MCF 10A (cell line): ENCODE results near the gene PIK3CB. TPM values are rescaled to one million over a fixed set of nuclear protein-coding genes. Genes with fewer than 3 reads are reported as not detected.

Source experiments
- BruUV-seq: library from RNA; stranded (reverse); fragments of 400-500 nt; replicated peaks from 2 replicates; lab custom pipeline; 2021; lab: Mats Ljungman, UMichigan
- CTCF ChIA-PET: fragments of 300-600 bp; sonication (Branson Sonifier 250); formaldehyde crosslinking; extraction: SDS; loops from one replicate; lab custom pipeline; 2021; ENCODE audit warnings: antibody characterized with exemption, inconsistent platforms; lab: Yijun Ruan, JAX
- POLR2A ChIA-PET: fragments of 300-600, 350-650 bp; sonication (Branson Sonifier 250); formaldehyde crosslinking; extraction: SDS; loops from one replicate; lab custom pipeline; 2020; ENCODE audit warnings: antibody characterized with exemption, inconsistent platforms; lab: Yijun Ruan, JAX
- DNase-seq: peaks from one replicate; pipeline ENCODE4 v3.0.0-alpha.2; 2018; ENCODE audit not compliant: unreplicated experiment
- H3K27ac Mint-ChIP-seq: one replicate; pipeline ENCODE4 v1.8.0; 2022; ENCODE audit warnings: mild to moderate bottlenecking, low read depth, mixed read lengths; ENCODE audit not compliant: unreplicated experiment
- H3K27me3 Mint-ChIP-seq: one replicate; pipeline ENCODE4 v1.8.0; 2022; ENCODE audit warnings: mixed read lengths; ENCODE audit not compliant: insufficient read depth, unreplicated experiment
- H3K36me3 Mint-ChIP-seq: one replicate; pipeline ENCODE4 v1.8.0; 2022; ENCODE audit warnings: mild to moderate bottlenecking, moderate library complexity, mixed read lengths; ENCODE audit not compliant: insufficient read depth, unreplicated experiment
- H3K4me1 Mint-ChIP-seq: one replicate; pipeline ENCODE4 v1.8.0; 2022; ENCODE audit warnings: mixed read lengths; ENCODE audit not compliant: insufficient read depth, unreplicated experiment
- H3K4me3 Mint-ChIP-seq: one replicate; pipeline ENCODE4 v1.8.0; 2022; ENCODE audit warnings: mild to moderate bottlenecking, moderate library complexity, mixed read lengths; ENCODE audit not compliant: unreplicated experiment
- H3K9me3 Mint-ChIP-seq: one replicate; pipeline ENCODE4 v1.8.0; 2022; ENCODE audit warnings: mixed read lengths; ENCODE audit not compliant: unreplicated experiment
- CTCF ChIP-seq: fragments of 200-600 bp; IDR thresholded peaks from one replicate; pipeline ENCODE4 v1.8.0; 2022; ENCODE audit warnings: antibody characterized with exemption, mild to moderate bottlenecking; ENCODE audit not compliant: unreplicated experiment
- intact Hi-C: fragments of 100-400 bp; cut with micrococcal nuclease; formaldehyde crosslinking; loops from 2 replicates; pipeline ENCODE4 v1.14.1; 2022
- total RNA-seq: library from RNA; stranded (reverse); gene quantifications from 2 replicates; pipeline ENCODE4 v1.2.3, GENCODE V29; 2022

Gene PIK3CB
- total RNA-seq, 1 experiment from 2014 or later = 21.1 TPM

- peaks cover 10% of the 10 kb centered on the region for H3K36me3 Mint-ChIP-seq
- no TSS peak for BruUV-seq
Measured at GRCh38 chr3:138800248-138800647, 34.5 kb downstream of the PIK3CB start.

GRCh38 chr3:138799822-138800221, 34.9 kb downstream of the PIK3CB start:
- peaks cover 7% of the 10 kb centered on the region for H3K9me3 Mint-ChIP-seq
- ChIA-PET POLR2A (no interaction called here), CTCF (interaction anchor here (0.7 kb wide), 1 partner anchor 13 kb away, joined by 3 read pairs; no protein-coding TSS in a partner anchor)
- BruUV-seq = no TSS peak
- peaks cover 9% of the 10 kb centered on the region for H3K36me3 Mint-ChIP-seq
- no peak for DNase-seq
- H3K27me3 Mint-ChIP-seq = no peaks in the 10 kb centered on the region
- no peak overlapping the region for H3K4me3 Mint-ChIP-seq
- intact Hi-C loops = no loop called here
- no peak overlapping the region for H3K27ac Mint-ChIP-seq
- no peak for TF ChIP-seq CTCF
- H3K4me1 Mint-ChIP-seq = peaks cover 14% of the 10 kb centered on the region

More at GRCh38 chr3:138800248-138800647, 34.5 kb downstream of the PIK3CB start:
- intact Hi-C loops = no loop called here
- Mint-ChIP-seq H3K9me3 (peaks cover 7% of the 10 kb centered on the region), H3K4me3 (no peak overlapping the region), H3K4me1 (peaks cover 14% of the 10 kb centered on the region), H3K27ac (no peak overlapping the region), H3K27me3 (no peaks in the 10 kb centered on the region)
- ChIA-PET CTCF (interaction anchor here (0.7 kb wide), 2 partner anchors 12 to 1641 kb away, joined by 3 read pairs; no protein-coding TSS in a partner anchor), POLR2A (no interaction called here)
- TF ChIP-seq CTCF = no peak
- DNase-seq = no peak

- TF ChIP-seq CTCF = no peak
- POLR2A ChIA-PET = interaction anchor here (0.7 to 1.2 kb wide), 3 partner anchors 9 to 65 kb away, joined by 3 to 4 read pairs (median 4); no protein-coding TSS in a partner anchor
- no TSS peak for BruUV-seq
- no peak for DNase-seq
- Mint-ChIP-seq H3K4me3 (no peak overlapping the region), H3K36me3 (peaks cover 22% of the 10 kb centered on the region), H3K9me3 (peaks cover 7% of the 10 kb centered on the region), H3K4me1 (peaks cover 5% of the 10 kb centered on the region), H3K27ac (no peak overlapping the region), H3K27me3 (no peaks in the 10 kb centered on the region)
- CTCF ChIA-PET = interaction anchor here (0.6 to 1.9 kb wide), 3 partner anchors 10 to 118 kb away, joined by 4 to 6 read pairs (median 4); no protein-coding TSS in a partner anchor
- intact Hi-C loops = no loop called here
Measured at GRCh38 chr3:138797508-138798038, 37.2 kb downstream of the PIK3CB start.

GRCh38 chr3:138796761-138797160, 38.0 kb downstream of the PIK3CB start:
- CTCF ChIA-PET = interaction anchor here (0.6 to 1.9 kb wide), 4 partner anchors 27 to 127 kb away, joined by 3 to 6 read pairs (median 4); no protein-coding TSS in a partner anchor

More at GRCh38 chr3:138796761-138797160, 38.0 kb downstream of the PIK3CB start:
- H3K4me1 Mint-ChIP-seq = peaks cover 6% of the 10 kb centered on the region
- no peak for DNase-seq
- no peak for TF ChIP-seq CTCF
- peak overlapping the region; percentile 46 for H3K27ac Mint-ChIP-seq
- no peak overlapping the region for H3K4me3 Mint-ChIP-seq
- H3K27me3 Mint-ChIP-seq = no peaks in the 10 kb centered on the region
- intact Hi-C loops = no loop called here
- peaks cover 23% of the 10 kb centered on the region for H3K36me3 Mint-ChIP-seq
- POLR2A ChIA-PET = interaction anchor here (0.5 to 1.2 kb wide), 5 partner anchors 15 to 100 kb away, joined by 4 to 6 read pairs (median 4); no protein-coding TSS in a partner anchor
- BruUV-seq = no TSS peak
- peaks cover 7% of the 10 kb centered on the region for H3K9me3 Mint-ChIP-seq
